Measurements from ENCODE around the gene CNTNAP2. TPM values are rescaled to one million over a fixed set of nuclear protein-coding genes. Genes with fewer than 3 reads are reported as not detected.

CNTNAP2 gene
- total and polyA plus RNA-seq, 11 donors: 0.01 to 2.6 (median 0.31) TPM; not detected in 3

- H3K27me3 ChIP-seq: peaks cover 0 to 3% (median 0%) of the 10 kb centered on the region in 9 donors
- DNase-seq (no peak), ATAC-seq (no peak)
- H3K36me3 ChIP-seq: no peaks in the 10 kb centered on the region
- intact Hi-C loops (cut with DNase I): loop anchor here in 6 of 10 donors (5.0 to 10.0 kb wide), 2 partner anchors 832 to 835 kb away; no protein-coding TSS in a partner anchor
- 86 to 98% (median 90%) methylated on average over 2 of the region's 2 CpGs for WGBS, 4 donors
- H3K4me3 ChIP-seq: no peak overlapping the region
- H3K4me1 ChIP-seq: peaks cover 0 to 4% (median 0%) of the 10 kb centered on the region in 12 donors
- H3K9me3 ChIP-seq: no peaks in the 10 kb centered on the region
- H3K27ac ChIP-seq: no peak overlapping the region
- no peak for TF ChIP-seq CTCF (IDR thresholded peaks at IDR 0.05)
- no peak for TF ChIP-seq POLR2A (IDR thresholded peaks at IDR 0.05)
These were observed 1962.8 kb downstream of the CNTNAP2 start for GRCh38 chr7:148079206-148080080.

GRCh38 chr7:148083448-148083847 lies 1966.8 kb downstream of the CNTNAP2 start:
- Histone ChIP-seq H3K9me3 (no peaks in the 10 kb centered on the region), H3K27ac (no peak overlapping the region), H3K36me3 (no peaks in the 10 kb centered on the region), H3K27me3 (peaks cover 0 to 5% (median 0%) of the 10 kb centered on the region in 9 donors), H3K4me3 (no peak overlapping the region), H3K4me1 (no peaks in the 10 kb centered on the region)
- WGBS, 4 donors: 19 to 38% (median 27%) methylated on average over 1 of the region's 1 CpG
- DNase-seq (no peak), ATAC-seq (no peak)
- TF ChIP-seq POLR2A (IDR thresholded peaks at IDR 0.05) (no peak), CTCF (IDR thresholded peaks at IDR 0.05) (no peak)
- intact Hi-C loops (cut with DNase I): loop anchor here in 6 of 10 donors (5.0 to 10.0 kb wide), 2 partner anchors 836 to 839 kb away; no protein-coding TSS in a partner anchor

- Histone ChIP-seq H3K4me3 (no peak overlapping the region), H3K4me1 (no peaks in the 10 kb centered on the region), H3K9me3 (no peaks in the 10 kb centered on the region), H3K27ac (no peak overlapping the region), H3K27me3 (peaks cover 0 to 5% (median 0%) of the 10 kb centered on the region in 9 donors), H3K36me3 (no peaks in the 10 kb centered on the region)
- DNase-seq (peak in 3 of 5 donors; percentile 11 to 32 (median 27)), ATAC-seq (peak in 1 of 4 donors; percentile 47)
- 1 to 7% (median 3%) methylated on average over 3 of the region's 3 CpGs for WGBS, 4 donors
- intact Hi-C loops (cut with DNase I): loop anchor here in 7 of 10 donors (2.0 to 10.0 kb wide), 3 partner anchors 837 to 839 kb away; no protein-coding TSS in a partner anchor
- TF ChIP-seq CTCF (IDR thresholded peaks at IDR 0.05) (peak; percentile 47 to 67 (median 60)), POLR2A (IDR thresholded peaks at IDR 0.05) (no peak)
These were observed 1967.5 kb downstream of the CNTNAP2 start for GRCh38 chr7:148084138-148084537.

GRCh38 chr7:148091882-148092281 lies 1975.3 kb downstream of the CNTNAP2 start:
- intact Hi-C loops (cut with DNase I): loop anchor here in 1 of 10 donors (10.0 kb wide), 1 partner anchor 847 kb away; no protein-coding TSS in a partner anchor
- Histone ChIP-seq H3K36me3 (no peaks in the 10 kb centered on the region), H3K9me3 (no peaks in the 10 kb centered on the region), H3K4me3 (no peak overlapping the region), H3K4me1 (peaks cover 0 to 4% (median 0%) of the 10 kb centered on the region in 12 donors), H3K27me3 (peaks cover 0 to 4% (median 0%) of the 10 kb centered on the region in 9 donors), H3K27ac (no peak overlapping the region)
- ATAC-seq: no peak
- TF ChIP-seq POLR2A (IDR thresholded peaks at IDR 0.05): no peak
- no peak for TF ChIP-seq CTCF (IDR thresholded peaks at IDR 0.05)
- no peak for DNase-seq
- WGBS, 4 donors: 61 to 74% (median 64%) methylated on average over 4 of the region's 4 CpGs

Measured in heart left ventricle (tissue), 16 donors.